ENCODE data around the gene CYB561.

CYB561 gene, protein sequence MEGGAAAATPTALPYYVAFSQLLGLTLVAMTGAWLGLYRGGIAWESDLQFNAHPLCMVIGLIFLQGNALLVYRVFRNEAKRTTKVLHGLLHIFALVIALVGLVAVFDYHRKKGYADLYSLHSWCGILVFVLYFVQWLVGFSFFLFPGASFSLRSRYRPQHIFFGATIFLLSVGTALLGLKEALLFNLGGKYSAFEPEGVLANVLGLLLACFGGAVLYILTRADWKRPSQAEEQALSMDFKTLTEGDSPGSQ

DNA sequence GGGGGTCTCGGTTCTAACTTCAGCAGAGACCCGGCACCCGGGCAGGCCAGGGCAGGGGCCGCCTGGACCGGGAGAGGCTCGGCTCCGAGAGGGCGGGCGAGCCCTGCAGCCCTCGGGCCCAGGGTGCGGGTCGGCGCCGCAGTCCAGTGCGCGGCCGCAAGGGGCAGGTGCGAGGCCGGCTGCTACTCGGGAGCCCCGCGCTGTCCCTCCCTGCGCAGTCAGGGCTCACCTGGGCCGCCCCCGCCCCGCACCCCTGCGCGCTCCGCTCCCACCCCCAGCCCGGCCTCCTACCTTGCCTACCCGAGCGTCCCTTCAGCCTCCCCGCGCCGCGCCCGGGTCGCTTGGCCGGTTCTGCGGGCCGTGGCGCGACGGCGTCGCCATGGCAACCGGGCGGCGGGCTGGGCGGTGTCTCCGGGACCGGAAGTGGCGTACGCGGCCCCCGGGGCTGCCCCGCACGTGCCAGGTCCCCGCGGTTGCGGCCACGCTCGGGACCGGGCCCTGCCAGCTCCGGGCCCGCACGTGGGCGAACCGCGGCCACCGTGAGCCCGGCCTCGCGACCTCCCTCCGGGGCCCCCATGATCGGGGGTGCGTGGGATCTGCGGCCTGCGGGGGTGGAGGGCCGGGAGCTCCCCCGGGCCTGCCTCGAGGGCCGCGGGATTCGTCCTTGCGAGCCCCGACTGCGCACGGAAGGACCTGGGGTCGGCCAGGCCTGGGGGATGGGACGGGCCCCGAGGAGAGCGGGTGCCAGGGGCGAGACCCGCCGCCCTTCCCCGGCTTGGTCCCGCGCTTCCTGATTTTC is at the start of gene CYB561:
CYB561 (minus strand) TSS at position 353 of the 799 bp plus-strand sequence. CDS start 8,759 bp downstream, outside the sequence.
- Histone ChIP-seq H3K27ac (ENCODE audit: low read depth, low read length) (peak within 1 kb of the TSS; percentile 91), H2AFZ (ENCODE audit: low read length, unreplicated experiment) (peak within 1 kb of the TSS; percentile 47), H3K36me3 (ENCODE audit: insufficient read depth, low read length) (no peaks in the 10 kb centered on the region), H3K4me3 (ENCODE audit: low read depth, low read length) (peak within 1 kb of the TSS; percentile 91), H3K79me2 (ENCODE audit: control insufficient read depth, insufficient read depth, low read length, unreplicated experiment) (peaks cover 10% of the 10 kb centered on the region), H3K4me1 (ENCODE audit: control insufficient read depth, insufficient read depth, low read length, unreplicated experiment) (peaks cover 19% of the 10 kb centered on the region), H3K27me3 (ENCODE audit: insufficient read depth, low read length) (no peaks in the 10 kb centered on the region)

DNA sequence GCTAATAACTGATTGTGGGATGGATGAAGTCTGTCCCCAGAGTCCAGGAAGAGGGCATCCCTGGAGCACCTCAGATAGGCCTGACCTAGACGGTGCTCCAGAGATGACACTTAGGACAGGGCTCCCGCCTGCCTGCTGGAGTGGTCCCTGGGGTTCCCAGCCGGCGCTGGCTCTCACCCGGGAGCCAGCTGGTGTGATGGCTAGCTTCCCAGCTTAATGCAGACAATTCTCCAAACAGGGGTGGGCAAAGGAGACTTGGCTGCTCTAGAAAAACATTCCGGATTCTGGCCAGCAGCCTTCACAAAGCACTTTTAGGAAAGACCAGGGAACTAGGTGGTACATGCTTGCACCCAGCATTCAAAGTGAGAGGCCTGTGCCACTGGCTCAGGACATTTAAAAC is 49.4 kb upstream of the CYB561 start:
- H2AFZ ChIP-seq (ENCODE audit: low read length, unreplicated experiment): no peak overlapping the region
- no peak overlapping the region for H3K4me3 ChIP-seq (ENCODE audit: low read depth, low read length)
- no peaks in the 10 kb centered on the region for H3K4me1 ChIP-seq (ENCODE audit: control insufficient read depth, insufficient read depth, low read length, unreplicated experiment)
- no peak overlapping the region for H3K27ac ChIP-seq (ENCODE audit: low read depth, low read length)
- H3K79me2 ChIP-seq (ENCODE audit: control insufficient read depth, insufficient read depth, low read length, unreplicated experiment): no peaks in the 10 kb centered on the region
- H3K36me3 ChIP-seq (ENCODE audit: insufficient read depth, low read length): no peaks in the 10 kb centered on the region
- peaks cover 2% of the 10 kb centered on the region; the same call in 1 of the 2 replicates for H3K27me3 ChIP-seq (ENCODE audit: insufficient read depth, low read length)

DNA sequence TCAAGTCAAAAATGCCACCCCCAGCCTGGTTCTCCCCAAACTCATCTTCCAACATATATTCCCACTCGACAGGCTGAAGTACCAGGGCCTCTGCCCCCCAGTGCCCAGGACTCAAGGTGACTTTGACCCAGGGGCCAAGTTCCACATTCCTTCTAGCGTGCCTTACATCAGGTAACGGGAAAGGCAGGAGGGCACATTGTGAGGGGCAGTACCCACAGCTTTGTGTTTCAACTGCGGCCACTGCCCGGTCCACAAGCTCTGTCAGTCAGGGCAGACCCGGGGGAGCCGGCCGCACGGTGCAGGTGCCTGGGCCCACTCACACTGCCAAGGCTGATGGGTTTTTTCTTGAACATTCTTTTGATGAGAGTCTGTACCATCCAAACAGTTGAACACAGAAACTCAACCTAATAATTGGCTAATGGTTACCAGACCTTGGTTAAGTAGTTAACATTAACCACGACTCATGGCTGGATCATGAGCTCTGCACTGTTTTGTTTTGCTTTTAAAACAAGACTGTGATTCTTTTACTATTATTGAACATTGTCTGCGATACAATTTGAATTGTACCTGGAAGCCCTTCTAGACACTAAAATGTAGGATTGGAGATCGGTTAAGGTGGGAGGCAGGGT is 48.3 kb upstream of the CYB561 start:
- Histone ChIP-seq H3K79me2 (ENCODE audit: control insufficient read depth, insufficient read depth, low read length, unreplicated experiment) (no peaks in the 10 kb centered on the region), H3K27ac (ENCODE audit: low read depth, low read length) (no peak overlapping the region), H3K4me1 (ENCODE audit: control insufficient read depth, insufficient read depth, low read length, unreplicated experiment) (no peaks in the 10 kb centered on the region), H3K4me3 (ENCODE audit: low read depth, low read length) (no peak overlapping the region), H3K36me3 (ENCODE audit: insufficient read depth, low read length) (no peaks in the 10 kb centered on the region), H3K27me3 (ENCODE audit: insufficient read depth, low read length) (no peaks in the 10 kb centered on the region), H2AFZ (ENCODE audit: low read length, unreplicated experiment) (no peak overlapping the region)

DNA sequence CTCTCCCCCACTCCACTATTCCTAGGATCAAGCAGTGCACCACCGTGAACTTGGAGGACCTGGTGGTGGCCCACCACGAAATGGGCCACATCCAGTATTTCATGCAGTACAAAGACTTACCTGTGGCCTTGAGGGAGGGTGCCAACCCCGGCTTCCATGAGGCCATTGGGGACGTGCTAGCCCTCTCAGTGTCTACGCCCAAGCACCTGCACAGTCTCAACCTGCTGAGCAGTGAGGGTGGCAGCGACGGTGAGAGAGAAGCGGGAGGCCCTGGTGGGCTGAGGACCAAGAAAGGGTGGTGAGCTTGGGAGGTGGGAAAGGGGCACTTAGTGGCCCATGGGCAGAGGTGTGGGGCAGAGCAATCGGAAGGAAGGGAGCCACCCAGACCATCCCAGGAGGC is 47.3 kb upstream of the CYB561 start:
- no peak overlapping the region for H3K4me3 ChIP-seq (ENCODE audit: low read depth, low read length)
- H2AFZ ChIP-seq (ENCODE audit: low read length, unreplicated experiment): no peak overlapping the region
- no peaks in the 10 kb centered on the region for H3K36me3 ChIP-seq (ENCODE audit: insufficient read depth, low read length)
- no peaks in the 10 kb centered on the region for H3K4me1 ChIP-seq (ENCODE audit: control insufficient read depth, insufficient read depth, low read length, unreplicated experiment)
- H3K27ac ChIP-seq (ENCODE audit: low read depth, low read length): no peak overlapping the region
- H3K79me2 ChIP-seq (ENCODE audit: control insufficient read depth, insufficient read depth, low read length, unreplicated experiment): no peaks in the 10 kb centered on the region
- no peaks in the 10 kb centered on the region for H3K27me3 ChIP-seq (ENCODE audit: insufficient read depth, low read length)

DNA sequence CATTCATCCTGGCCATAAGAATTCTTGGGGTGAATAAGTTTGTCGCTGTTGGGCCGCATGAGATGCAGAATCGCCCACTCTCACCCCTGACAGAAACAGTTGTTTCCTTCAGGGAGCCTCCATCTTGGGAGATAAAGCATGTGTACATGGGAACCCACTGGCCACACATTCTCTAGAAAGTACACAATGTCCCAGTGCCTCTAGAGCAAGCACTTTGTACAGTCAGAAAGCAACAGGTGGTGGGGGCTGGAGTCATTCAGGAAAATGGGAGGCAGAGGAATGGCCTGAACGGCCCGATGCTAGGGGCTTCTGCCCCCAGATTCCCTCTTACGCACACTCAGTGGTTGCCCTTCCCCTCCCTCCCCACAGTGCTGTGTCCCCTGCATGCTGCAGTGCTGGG is 46.8 kb upstream of the CYB561 start:
- no peak overlapping the region for H3K27ac ChIP-seq (ENCODE audit: low read depth, low read length)
- H3K4me3 ChIP-seq (ENCODE audit: low read depth, low read length): no peak overlapping the region
- H3K4me1 ChIP-seq (ENCODE audit: control insufficient read depth, insufficient read depth, low read length, unreplicated experiment): no peaks in the 10 kb centered on the region
- H3K36me3 ChIP-seq (ENCODE audit: insufficient read depth, low read length): no peaks in the 10 kb centered on the region
- no peak overlapping the region for H2AFZ ChIP-seq (ENCODE audit: low read length, unreplicated experiment)
- no peaks in the 10 kb centered on the region for H3K79me2 ChIP-seq (ENCODE audit: control insufficient read depth, insufficient read depth, low read length, unreplicated experiment)
- H3K27me3 ChIP-seq (ENCODE audit: insufficient read depth, low read length): no peaks in the 10 kb centered on the region

DNA sequence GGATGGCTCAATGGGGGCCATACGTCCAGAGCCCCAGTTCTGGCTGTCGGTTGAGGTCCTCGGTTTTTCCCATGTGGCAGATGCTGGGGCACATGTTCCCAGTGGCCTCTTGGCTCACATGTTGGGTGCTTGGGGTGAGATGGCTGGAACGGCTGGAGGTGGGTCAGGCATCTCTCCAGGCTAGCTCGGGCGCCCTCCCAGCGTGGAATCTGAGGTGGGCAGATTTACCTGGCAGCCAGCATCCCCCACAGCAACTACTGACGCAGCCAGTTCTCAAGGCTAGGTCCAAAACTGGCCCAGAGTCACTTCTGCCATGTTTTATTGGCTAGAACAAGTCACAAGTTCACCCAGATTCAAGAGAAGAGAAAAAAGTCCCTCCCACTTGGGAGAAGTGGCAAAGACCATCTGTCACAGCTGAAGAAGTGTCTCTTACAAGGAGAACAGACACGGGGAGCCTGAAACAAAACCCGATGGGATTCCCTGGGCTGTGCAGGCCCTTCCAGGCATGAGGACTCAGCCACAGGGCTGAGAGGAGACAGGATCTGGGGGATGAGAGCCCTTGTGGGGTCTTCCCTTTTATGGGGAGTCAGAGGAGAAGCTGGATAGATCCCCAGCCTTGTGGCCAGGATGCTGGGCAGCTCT is 46.0 kb upstream of the CYB561 start:
- Histone ChIP-seq H2AFZ (ENCODE audit: low read length, unreplicated experiment) (no peak overlapping the region), H3K36me3 (ENCODE audit: insufficient read depth, low read length) (no peaks in the 10 kb centered on the region), H3K4me1 (ENCODE audit: control insufficient read depth, insufficient read depth, low read length, unreplicated experiment) (no peaks in the 10 kb centered on the region), H3K79me2 (ENCODE audit: control insufficient read depth, insufficient read depth, low read length, unreplicated experiment) (no peaks in the 10 kb centered on the region), H3K4me3 (ENCODE audit: low read depth, low read length) (no peak overlapping the region), H3K27ac (ENCODE audit: low read depth, low read length) (no peak overlapping the region), H3K27me3 (ENCODE audit: insufficient read depth, low read length) (no peaks in the 10 kb centered on the region)

DNA sequence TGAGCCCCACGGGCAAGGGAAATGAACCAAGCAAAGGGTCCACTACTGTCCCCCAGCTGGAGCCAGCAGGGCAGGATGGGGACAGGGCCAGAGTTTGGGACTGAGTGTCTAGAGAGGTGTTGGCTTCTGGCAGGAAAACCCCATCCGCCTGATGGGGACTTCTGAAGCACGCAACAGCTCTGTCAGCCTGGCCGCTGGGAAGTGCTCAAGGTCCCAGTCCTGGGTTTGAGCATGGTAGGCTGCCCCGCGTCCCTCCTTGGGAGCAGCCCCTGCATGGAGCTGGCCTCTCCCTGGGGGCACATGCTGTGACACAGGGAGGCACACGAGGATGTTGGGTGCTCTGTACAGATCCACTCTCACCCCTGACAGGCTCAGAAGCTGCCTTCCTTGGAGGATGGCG is 45.3 kb upstream of the CYB561 start:
- no peaks in the 10 kb centered on the region for H3K79me2 ChIP-seq (ENCODE audit: control insufficient read depth, insufficient read depth, low read length, unreplicated experiment)
- H3K4me1 ChIP-seq (ENCODE audit: control insufficient read depth, insufficient read depth, low read length, unreplicated experiment): no peaks in the 10 kb centered on the region
- H2AFZ ChIP-seq (ENCODE audit: low read length, unreplicated experiment): no peak overlapping the region
- no peak overlapping the region for H3K4me3 ChIP-seq (ENCODE audit: low read depth, low read length)
- no peak overlapping the region for H3K27ac ChIP-seq (ENCODE audit: low read depth, low read length)
- no peaks in the 10 kb centered on the region for H3K36me3 ChIP-seq (ENCODE audit: insufficient read depth, low read length)
- H3K27me3 ChIP-seq (ENCODE audit: insufficient read depth, low read length): no peaks in the 10 kb centered on the region

DNA sequence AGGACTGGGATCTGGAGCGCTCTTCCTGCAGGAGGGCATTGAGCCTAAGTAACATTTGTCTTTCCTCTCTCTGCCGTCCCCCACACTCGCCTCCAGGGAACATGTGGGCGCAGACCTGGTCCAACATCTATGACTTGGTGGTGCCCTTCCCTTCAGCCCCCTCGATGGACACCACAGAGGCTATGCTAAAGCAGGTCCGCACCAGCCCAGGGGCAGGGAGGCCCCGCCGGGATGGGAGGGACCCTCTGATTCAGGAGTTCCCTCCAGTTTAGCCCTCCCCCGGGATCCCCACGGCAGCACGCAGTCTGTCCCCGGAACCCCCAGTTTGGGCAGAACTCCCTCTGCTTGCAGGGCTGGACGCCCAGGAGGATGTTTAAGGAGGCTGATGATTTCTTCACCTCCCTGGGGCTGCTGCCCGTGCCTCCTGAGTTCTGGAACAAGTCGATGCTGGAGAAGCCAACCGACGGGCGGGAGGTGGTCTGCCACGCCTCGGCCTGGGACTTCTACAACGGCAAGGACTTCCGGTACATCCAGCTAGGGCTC is 44.8 kb upstream of the CYB561 start:
- Histone ChIP-seq H3K79me2 (ENCODE audit: control insufficient read depth, insufficient read depth, low read length, unreplicated experiment) (no peaks in the 10 kb centered on the region), H3K27ac (ENCODE audit: low read depth, low read length) (no peak overlapping the region), H3K4me3 (ENCODE audit: low read depth, low read length) (no peak overlapping the region), H3K27me3 (ENCODE audit: insufficient read depth, low read length) (no peaks in the 10 kb centered on the region), H3K36me3 (ENCODE audit: insufficient read depth, low read length) (no peaks in the 10 kb centered on the region), H3K4me1 (ENCODE audit: control insufficient read depth, insufficient read depth, low read length, unreplicated experiment) (no peaks in the 10 kb centered on the region), H2AFZ (ENCODE audit: low read length, unreplicated experiment) (no peak overlapping the region)

DNA sequence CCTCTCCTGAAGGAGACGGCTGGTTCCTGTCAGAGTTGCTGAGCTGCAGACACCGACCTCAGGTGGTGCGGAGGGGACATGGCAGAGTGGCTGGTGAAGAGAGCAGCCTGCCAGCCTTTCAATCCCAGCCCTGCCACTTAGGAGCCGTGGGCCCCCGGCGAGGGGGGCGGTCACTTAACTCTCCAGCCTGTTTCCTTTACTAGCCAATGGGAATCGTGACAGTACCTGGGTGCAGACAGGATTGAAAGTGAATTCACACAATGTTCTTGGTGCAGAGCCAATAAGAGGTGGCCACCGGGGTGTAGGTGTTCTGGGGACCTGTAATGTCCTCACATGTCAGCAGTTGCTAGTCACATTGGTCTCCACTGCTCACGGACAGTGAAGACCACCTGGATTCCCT is 44.2 kb upstream of the CYB561 start:
- H3K4me3 ChIP-seq (ENCODE audit: low read depth, low read length): no peak overlapping the region
- no peaks in the 10 kb centered on the region for H3K27me3 ChIP-seq (ENCODE audit: insufficient read depth, low read length)
- no peaks in the 10 kb centered on the region for H3K79me2 ChIP-seq (ENCODE audit: control insufficient read depth, insufficient read depth, low read length, unreplicated experiment)
- H3K27ac ChIP-seq (ENCODE audit: low read depth, low read length): no peak overlapping the region
- H2AFZ ChIP-seq (ENCODE audit: low read length, unreplicated experiment): no peak overlapping the region
- no peaks in the 10 kb centered on the region for H3K36me3 ChIP-seq (ENCODE audit: insufficient read depth, low read length)
- H3K4me1 ChIP-seq (ENCODE audit: control insufficient read depth, insufficient read depth, low read length, unreplicated experiment): no peaks in the 10 kb centered on the region

DNA sequence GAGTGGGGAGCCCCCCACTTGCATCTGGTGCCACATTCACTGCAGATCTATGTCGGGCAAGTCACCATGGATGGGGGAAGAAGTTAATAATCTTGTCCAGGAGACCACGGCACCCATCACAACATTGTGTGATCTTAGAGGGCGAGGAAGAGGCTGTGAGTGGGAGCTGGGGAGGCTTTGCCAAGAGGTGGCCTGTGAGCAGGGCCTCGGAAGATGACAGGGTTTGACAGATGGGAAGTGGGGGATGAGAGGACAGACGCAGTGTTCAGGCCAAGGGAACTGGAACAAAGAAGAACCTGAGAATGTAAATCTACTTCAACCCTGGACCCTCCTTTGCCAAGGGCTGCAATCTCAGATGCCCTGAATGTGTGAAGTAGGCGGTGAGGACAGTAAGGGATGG is 43.2 kb upstream of the CYB561 start:
- Histone ChIP-seq H3K27ac (ENCODE audit: low read depth, low read length) (no peak overlapping the region), H3K4me1 (ENCODE audit: control insufficient read depth, insufficient read depth, low read length, unreplicated experiment) (no peaks in the 10 kb centered on the region), H3K27me3 (ENCODE audit: insufficient read depth, low read length) (no peaks in the 10 kb centered on the region), H3K4me3 (ENCODE audit: low read depth, low read length) (no peak overlapping the region), H3K79me2 (ENCODE audit: control insufficient read depth, insufficient read depth, low read length, unreplicated experiment) (no peaks in the 10 kb centered on the region), H2AFZ (ENCODE audit: low read length, unreplicated experiment) (no peak overlapping the region), H3K36me3 (ENCODE audit: insufficient read depth, low read length) (no peaks in the 10 kb centered on the region)
